ENCODE results near the gene CNMD.
A peak's percentile ranks its signal among the peaks of the same experiment; 100 is the strongest.
"Not testable (repeated sequence)": the region's sequence is repeated elsewhere in the genome, so short reads cannot be mapped to it uniquely, and the experiment has no call there.

The CNMD gene

DNA sequence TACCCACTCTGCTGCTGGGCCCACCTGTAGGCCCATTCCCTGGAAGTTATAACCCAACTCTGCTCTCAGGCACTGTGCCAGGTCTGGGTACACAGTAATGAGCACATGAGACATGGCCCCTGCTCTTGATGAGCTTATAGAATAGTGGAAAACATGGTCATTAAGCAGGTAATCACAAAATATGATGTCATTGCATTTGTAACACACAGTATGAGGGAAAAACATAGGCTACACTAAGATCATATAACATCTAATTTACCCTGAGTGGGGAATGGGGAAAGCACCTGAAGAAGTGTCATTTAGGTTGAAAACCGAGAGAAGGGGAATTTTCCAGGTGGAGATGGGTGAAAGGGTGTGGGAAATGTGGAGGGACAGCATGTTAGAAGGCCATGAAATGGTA, 3.9 kb upstream of the CNMD start:
- peaks cover 9 to 20% of the 10 kb centered on the region in 2 donors for H3K27me3 ChIP-seq (ENCODE audit: control insufficient read depth in 1 of 2, insufficient read depth in 2 of 2, low read length in 2 of 2)

DNA sequence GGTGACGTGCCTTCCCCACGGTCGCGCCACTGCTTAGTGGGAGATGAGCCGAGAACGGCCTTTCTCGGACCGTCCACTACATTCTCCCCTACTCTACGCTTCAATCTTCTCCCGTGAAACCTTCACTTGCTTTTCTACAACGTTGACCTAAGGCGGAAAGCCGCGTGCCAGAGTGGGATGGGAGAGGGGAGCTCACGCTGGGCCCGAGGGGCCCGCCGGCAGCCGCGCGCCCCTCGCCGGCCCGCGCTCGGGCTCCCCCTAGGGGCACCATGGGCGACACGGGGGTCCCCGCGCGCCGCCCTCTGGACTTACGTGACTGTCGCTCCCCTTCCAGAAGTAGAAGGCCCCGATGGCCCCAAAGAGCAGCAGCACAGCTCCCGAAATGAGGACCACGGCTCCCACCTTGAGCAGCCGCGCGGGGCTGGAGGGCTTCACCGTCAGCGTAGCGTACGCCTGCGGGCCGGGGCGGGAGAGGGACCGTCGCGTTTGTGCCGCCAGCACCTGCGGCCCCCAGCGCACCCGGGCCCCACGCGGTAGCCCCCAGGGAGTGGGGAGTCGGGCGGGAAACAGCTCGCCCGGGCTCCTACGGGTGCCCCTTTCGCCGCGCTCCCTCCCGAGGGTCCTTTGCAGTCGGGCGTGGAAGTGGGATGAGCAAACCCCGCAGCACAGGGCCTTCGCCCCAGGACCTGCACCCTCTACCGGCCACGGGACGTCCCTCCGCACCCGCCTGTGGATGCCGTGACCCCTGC, 727 bp downstream of the CNMD start:
- no peaks in the 10 kb centered on the region for H3K4me1 ChIP-seq (ENCODE audit: insufficient read depth, low read length)
- no peaks in the 10 kb centered on the region for H3K36me3 ChIP-seq (ENCODE audit: insufficient read depth, low read length)
- peak overlapping the region; percentile 29 to 38 for H3K4me3 ChIP-seq (ENCODE audit: low read depth in 1 of 2, low read length in 2 of 2)
- H3K9me3 ChIP-seq (ENCODE audit: low read length), result no peaks in the 10 kb centered on the region
- H3K9ac ChIP-seq (ENCODE audit: low read length), result no peak overlapping the region
- H3K27me3 ChIP-seq (ENCODE audit: control insufficient read depth in 1 of 2, insufficient read depth in 2 of 2, low read length in 2 of 2), result peaks cover 12 to 29% of the 10 kb centered on the region in 2 donors
- H3K27ac ChIP-seq (ENCODE audit: low read depth, low read length), result no peak overlapping the region

More for the DNA sequence above, 3.9 kb upstream of the CNMD start:
- H3K36me3 ChIP-seq (ENCODE audit: insufficient read depth, low read length), result no peaks in the 10 kb centered on the region
- no peaks in the 10 kb centered on the region for H3K4me1 ChIP-seq (ENCODE audit: insufficient read depth, low read length)
- H3K27ac ChIP-seq (ENCODE audit: low read depth, low read length), result no peak overlapping the region
- no peaks in the 10 kb centered on the region for H3K9me3 ChIP-seq (ENCODE audit: low read length)
- H3K9ac ChIP-seq (ENCODE audit: low read length), result no peak overlapping the region
- H3K4me3 ChIP-seq (ENCODE audit: low read depth in 1 of 2, low read length in 2 of 2), result no peak overlapping the region

DNA sequence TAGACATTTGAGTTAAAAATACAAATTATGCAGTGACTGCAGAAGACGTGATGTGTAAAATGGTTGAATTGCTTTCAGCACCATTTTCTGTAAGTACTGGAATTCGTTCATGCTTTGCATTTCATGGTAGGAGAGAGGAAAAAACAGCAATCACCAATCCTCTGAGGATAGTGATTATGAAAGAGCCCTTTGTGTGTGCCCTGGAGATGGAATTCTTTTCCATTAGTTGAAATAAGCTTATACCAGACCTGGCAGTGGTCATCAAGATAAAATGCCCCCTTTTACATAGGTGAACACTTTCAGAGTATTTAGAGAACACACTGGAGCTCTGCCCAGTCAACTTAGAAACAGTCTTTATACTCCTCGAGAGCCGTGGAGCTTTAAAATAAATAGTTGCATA, 1.7 kb downstream of the CNMD start:
- Histone ChIP-seq H3K9ac (ENCODE audit: low read length) (no peak overlapping the region), H3K27ac (ENCODE audit: low read depth, low read length) (no peak overlapping the region), H3K27me3 (ENCODE audit: control insufficient read depth in 1 of 2, insufficient read depth in 2 of 2, low read length in 2 of 2) (peaks cover 12 to 29% of the 10 kb centered on the region in 2 donors), H3K4me1 (ENCODE audit: insufficient read depth, low read length) (no peaks in the 10 kb centered on the region), H3K4me3 (ENCODE audit: low read depth in 1 of 2, low read length in 2 of 2) (no peak overlapping the region), H3K9me3 (ENCODE audit: low read length) (no peaks in the 10 kb centered on the region), H3K36me3 (ENCODE audit: insufficient read depth, low read length) (no peaks in the 10 kb centered on the region)

DNA sequence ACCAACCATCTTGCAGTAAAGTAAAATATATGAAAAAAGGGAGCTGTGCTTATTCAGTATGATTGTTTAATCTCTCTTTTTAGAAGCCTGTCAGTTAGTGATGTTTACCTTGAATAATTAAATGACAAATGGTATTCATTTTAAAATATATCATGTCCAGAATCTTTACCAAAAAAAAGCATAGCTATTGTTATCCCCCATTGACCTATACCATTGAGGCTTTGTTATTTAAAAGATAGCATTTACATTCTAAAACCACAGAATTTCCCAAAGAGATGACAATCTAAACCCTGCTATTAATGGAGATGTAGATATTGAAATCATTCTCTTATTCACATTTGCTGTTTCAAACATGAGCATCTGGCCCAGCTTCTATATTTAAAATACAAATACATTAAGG, 2.2 kb downstream of the CNMD start:
- Histone ChIP-seq H3K4me1 (ENCODE audit: insufficient read depth, low read length) (no peaks in the 10 kb centered on the region), H3K36me3 (ENCODE audit: insufficient read depth, low read length) (no peaks in the 10 kb centered on the region), H3K9ac (ENCODE audit: low read length) (no peak overlapping the region), H3K9me3 (ENCODE audit: low read length) (no peaks in the 10 kb centered on the region), H3K27ac (ENCODE audit: low read depth, low read length) (no peak overlapping the region), H3K27me3 (ENCODE audit: control insufficient read depth in 1 of 2, insufficient read depth in 2 of 2, low read length in 2 of 2) (peaks cover 12 to 29% of the 10 kb centered on the region in 2 donors), H3K4me3 (ENCODE audit: low read depth in 1 of 2, low read length in 2 of 2) (no peak overlapping the region)

DNA sequence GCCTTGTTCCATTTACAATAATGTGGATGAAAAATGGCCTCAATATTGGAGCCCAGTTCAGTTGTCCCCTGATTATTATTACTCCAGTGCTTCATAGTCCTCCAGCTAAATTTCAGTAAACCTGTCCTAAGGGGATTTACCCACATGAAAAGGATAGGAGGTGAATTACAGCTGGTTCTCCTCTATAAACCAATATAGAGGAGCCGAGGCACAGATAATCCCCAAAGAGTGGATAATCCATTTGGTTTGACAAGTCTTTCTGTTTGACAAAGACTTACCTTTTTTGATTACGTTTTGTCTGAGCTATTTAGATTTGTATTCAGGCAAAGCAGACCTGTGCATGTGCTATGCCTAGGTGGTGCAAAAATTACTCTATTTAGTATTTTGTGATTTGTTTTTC, 2.7 kb downstream of the CNMD start:
- Histone ChIP-seq H3K27ac (ENCODE audit: low read depth, low read length) (no peak overlapping the region), H3K36me3 (ENCODE audit: insufficient read depth, low read length) (no peaks in the 10 kb centered on the region), H3K4me1 (ENCODE audit: insufficient read depth, low read length) (no peaks in the 10 kb centered on the region), H3K9ac (ENCODE audit: low read length) (no peak overlapping the region), H3K4me3 (ENCODE audit: low read depth in 1 of 2, low read length in 2 of 2) (no peak overlapping the region), H3K9me3 (ENCODE audit: low read length) (no peaks in the 10 kb centered on the region), H3K27me3 (ENCODE audit: control insufficient read depth in 1 of 2, insufficient read depth in 2 of 2, low read length in 2 of 2) (peaks cover 12 to 29% of the 10 kb centered on the region in 2 donors)

DNA sequence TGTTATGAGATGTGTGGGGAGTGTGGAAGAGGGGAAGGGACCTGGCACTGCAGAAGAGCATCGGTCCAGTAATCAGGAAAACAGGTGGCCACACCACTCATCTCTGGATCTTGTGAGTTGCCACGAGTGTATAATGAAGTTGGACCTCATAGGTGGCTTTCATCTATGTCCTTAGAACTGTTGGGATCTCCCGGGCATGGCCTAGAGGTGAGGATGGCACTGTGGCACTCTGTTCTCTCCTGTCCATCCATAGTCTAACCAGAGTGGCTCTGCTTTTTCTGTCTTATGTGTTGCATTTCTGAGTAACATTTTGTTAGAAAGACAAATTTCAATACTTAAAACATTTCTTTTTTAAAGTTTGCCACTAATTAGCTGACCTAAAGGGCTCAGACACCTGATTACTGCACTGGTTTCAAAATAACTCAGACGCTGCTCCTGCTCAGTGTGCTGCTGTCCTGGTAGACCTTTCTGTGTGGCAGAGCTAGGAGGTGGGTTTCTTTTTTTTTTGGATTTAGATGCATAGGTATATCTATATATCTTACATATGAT, 5.5 kb downstream of the CNMD start:
- H3K9ac ChIP-seq (ENCODE audit: low read length), result no peak overlapping the region
- H3K36me3 ChIP-seq (ENCODE audit: insufficient read depth, low read length), result no peaks in the 10 kb centered on the region
- no peak overlapping the region for H3K27ac ChIP-seq (ENCODE audit: low read depth, low read length)
- no peaks in the 10 kb centered on the region for H3K9me3 ChIP-seq (ENCODE audit: low read length)
- peaks cover 7 to 15% of the 10 kb centered on the region in 2 donors for H3K27me3 ChIP-seq (ENCODE audit: control insufficient read depth in 1 of 2, insufficient read depth in 2 of 2, low read length in 2 of 2)
- H3K4me1 ChIP-seq (ENCODE audit: insufficient read depth, low read length), result no peaks in the 10 kb centered on the region
- no peak overlapping the region for H3K4me3 ChIP-seq (ENCODE audit: low read depth in 1 of 2, low read length in 2 of 2)

DNA sequence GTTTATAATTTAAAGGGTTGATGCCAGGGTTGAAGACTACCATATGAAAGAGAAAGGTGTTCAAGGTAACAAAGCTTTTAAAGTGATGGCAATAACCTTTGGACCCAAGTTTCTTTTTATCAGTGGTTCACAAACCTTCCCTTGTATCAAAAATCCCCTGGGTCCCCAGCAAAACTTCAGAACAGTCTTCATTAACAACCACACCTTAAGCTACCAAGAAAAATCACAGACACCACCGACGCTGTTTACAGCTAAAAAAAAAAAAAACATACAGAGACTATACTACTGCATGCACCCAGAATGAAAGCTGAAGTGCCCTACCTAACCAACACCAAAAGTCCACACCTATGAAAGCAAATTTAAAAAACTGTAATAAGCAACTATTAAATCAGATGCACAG, 13.4 kb downstream of the CNMD start:
- H3K4me3 ChIP-seq (ENCODE audit: low read depth in 1 of 2, low read length in 2 of 2), result no peak overlapping the region
- no peak overlapping the region for H3K27ac ChIP-seq (ENCODE audit: low read depth, low read length)
- H3K9me3 ChIP-seq (ENCODE audit: low read length), result no peaks in the 10 kb centered on the region
- no peaks in the 10 kb centered on the region for H3K27me3 ChIP-seq (ENCODE audit: control insufficient read depth in 1 of 2, insufficient read depth in 2 of 2, low read length in 2 of 2)
- H3K9ac ChIP-seq (ENCODE audit: low read length), result no peak overlapping the region
- H3K4me1 ChIP-seq (ENCODE audit: insufficient read depth, low read length), result no peaks in the 10 kb centered on the region
- no peaks in the 10 kb centered on the region for H3K36me3 ChIP-seq (ENCODE audit: insufficient read depth, low read length)

DNA sequence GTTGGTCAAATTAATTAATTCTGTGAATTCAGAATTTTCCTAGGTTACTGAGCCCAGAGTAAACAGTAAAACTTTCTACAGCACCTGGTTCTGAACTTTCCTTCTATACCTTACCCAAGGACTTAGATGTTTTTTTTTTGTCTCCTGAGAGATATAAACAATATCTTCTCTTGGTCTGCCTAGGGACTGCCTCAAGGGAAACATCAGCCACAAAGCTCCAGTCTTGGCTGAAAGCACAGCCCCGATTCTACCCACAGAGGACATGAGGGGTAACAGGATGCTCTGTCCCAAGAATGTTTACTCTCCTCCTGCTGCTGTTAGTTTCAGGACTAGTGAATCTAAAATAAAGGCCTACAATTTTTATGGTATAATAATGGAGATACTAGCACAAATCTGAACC, 14.3 kb downstream of the CNMD start:
- no peak overlapping the region for H3K27ac ChIP-seq (ENCODE audit: low read depth, low read length)
- no peaks in the 10 kb centered on the region for H3K36me3 ChIP-seq (ENCODE audit: insufficient read depth, low read length)
- no peaks in the 10 kb centered on the region for H3K9me3 ChIP-seq (ENCODE audit: low read length)
- no peak overlapping the region for H3K4me3 ChIP-seq (ENCODE audit: low read depth in 1 of 2, low read length in 2 of 2)
- H3K4me1 ChIP-seq (ENCODE audit: insufficient read depth, low read length), result no peaks in the 10 kb centered on the region
- no peak overlapping the region for H3K9ac ChIP-seq (ENCODE audit: low read length)
- H3K27me3 ChIP-seq (ENCODE audit: control insufficient read depth in 1 of 2, insufficient read depth in 2 of 2, low read length in 2 of 2), result no peaks in the 10 kb centered on the region

DNA sequence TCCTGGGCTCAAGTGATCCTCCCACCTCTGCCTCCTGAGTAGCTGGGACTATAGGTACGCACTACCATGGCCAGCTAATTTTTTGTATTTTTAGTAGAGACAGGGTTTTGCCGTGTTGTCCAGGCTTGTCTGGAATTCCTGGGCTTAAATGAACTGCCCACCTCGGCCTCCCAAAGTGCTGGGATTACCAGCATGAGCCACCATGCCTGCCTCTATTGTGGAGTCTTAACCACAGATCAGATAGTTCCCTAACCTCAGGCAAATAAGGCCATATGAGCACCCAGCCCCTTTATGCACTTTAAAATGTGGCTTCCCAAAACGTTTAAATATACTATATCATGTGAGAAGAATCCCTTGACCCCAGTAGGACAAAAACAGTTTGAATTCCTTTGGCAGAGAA, 16.4 kb downstream of the CNMD start:
- Histone ChIP-seq H3K36me3 (ENCODE audit: insufficient read depth, low read length) (no peaks in the 10 kb centered on the region), H3K27ac (ENCODE audit: low read depth, low read length) (no peak overlapping the region), H3K4me1 (ENCODE audit: insufficient read depth, low read length) (no peaks in the 10 kb centered on the region), H3K4me3 (ENCODE audit: low read depth in 1 of 2, low read length in 2 of 2) (no peak overlapping the region), H3K27me3 (ENCODE audit: control insufficient read depth in 1 of 2, insufficient read depth in 2 of 2, low read length in 2 of 2) (no peaks in the 10 kb centered on the region), H3K9ac (ENCODE audit: low read length) (no peak overlapping the region), H3K9me3 (ENCODE audit: low read length) (no peaks in the 10 kb centered on the region)

DNA sequence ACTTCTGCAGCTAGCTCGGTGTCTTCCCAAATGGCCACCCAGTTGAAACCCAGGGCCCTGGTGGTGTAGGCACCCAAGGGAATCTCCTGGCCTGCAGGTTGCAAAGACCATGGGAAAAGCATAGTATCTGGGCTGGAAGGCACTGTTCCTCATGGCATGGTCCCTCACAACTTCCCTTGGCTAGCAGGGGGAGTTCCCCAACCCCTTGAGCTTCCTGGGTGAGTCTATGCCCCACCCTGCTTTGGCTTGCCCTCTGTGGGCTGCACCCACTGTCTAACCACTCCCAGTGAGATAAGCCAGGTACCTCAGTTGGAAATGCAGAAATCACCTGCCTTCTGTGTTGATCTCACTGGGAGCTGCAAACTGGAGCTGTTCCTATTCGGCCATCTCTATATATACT, 18.3 kb downstream of the CNMD start:
- not testable (repeated sequence) for H3K4me3 ChIP-seq (ENCODE audit: low read depth in 1 of 2, low read length in 2 of 2); H3K36me3 ChIP-seq (ENCODE audit: insufficient read depth, low read length); H3K27me3 ChIP-seq (ENCODE audit: control insufficient read depth in 1 of 2, insufficient read depth in 2 of 2, low read length in 2 of 2); H3K27ac ChIP-seq (ENCODE audit: low read depth, low read length); H3K4me1 ChIP-seq (ENCODE audit: insufficient read depth, low read length); H3K9me3 ChIP-seq (ENCODE audit: low read length); H3K9ac ChIP-seq (ENCODE audit: low read length)

DNA sequence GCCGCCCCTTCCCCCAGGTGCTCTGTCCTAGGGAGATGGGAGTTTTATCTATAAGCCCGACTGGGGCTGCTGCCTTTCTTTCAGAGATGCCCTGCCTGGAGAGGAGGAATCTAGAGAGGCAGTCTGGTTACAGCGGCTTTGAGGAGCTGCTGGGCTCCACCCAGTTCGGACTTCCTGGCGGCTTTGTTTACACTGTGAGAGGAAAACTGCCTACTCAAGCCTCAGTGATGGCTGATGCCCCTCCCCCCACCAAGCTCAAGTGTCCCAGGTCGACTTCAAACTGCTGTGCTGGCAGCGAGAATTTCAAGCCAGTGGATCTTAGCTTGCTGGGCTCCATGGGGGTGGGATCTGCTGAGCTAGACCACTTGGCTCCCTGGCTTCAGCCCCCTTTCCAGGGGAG, 18.7 kb downstream of the CNMD start:
- not testable (repeated sequence) for H3K27ac ChIP-seq (ENCODE audit: low read depth, low read length); H3K9ac ChIP-seq (ENCODE audit: low read length); H3K4me3 ChIP-seq (ENCODE audit: low read depth in 1 of 2, low read length in 2 of 2); H3K36me3 ChIP-seq (ENCODE audit: insufficient read depth, low read length); H3K27me3 ChIP-seq (ENCODE audit: control insufficient read depth in 1 of 2, insufficient read depth in 2 of 2, low read length in 2 of 2); H3K4me1 ChIP-seq (ENCODE audit: insufficient read depth, low read length); H3K9me3 ChIP-seq (ENCODE audit: low read length)

DNA sequence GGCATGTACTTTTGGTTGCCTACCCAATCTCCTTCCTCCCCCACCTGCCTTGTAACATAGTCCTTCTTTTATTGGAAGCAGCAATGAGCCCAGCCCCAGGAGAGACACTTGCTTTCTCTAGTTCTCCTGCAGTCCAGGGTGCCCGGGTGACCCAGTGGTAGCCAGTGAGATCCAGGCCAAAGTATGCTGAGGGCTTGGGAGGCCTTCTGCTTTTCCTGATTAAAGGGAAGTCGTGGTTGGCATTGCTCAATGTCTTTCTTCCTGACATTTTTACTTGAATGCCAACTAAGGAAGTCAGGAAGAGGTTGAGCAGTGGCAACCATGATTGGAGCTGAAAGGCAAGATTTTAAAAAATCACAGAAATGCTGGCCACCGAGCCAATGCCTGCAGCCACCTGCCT, 25.7 kb downstream of the CNMD start:
- Histone ChIP-seq H3K36me3 (ENCODE audit: insufficient read depth, low read length) (no peaks in the 10 kb centered on the region), H3K9ac (ENCODE audit: low read length) (no peak overlapping the region), H3K9me3 (ENCODE audit: low read length) (no peaks in the 10 kb centered on the region), H3K27me3 (ENCODE audit: control insufficient read depth in 1 of 2, insufficient read depth in 2 of 2, low read length in 2 of 2) (no peaks in the 10 kb centered on the region), H3K4me3 (ENCODE audit: low read depth in 1 of 2, low read length in 2 of 2) (no peak overlapping the region), H3K27ac (ENCODE audit: low read depth, low read length) (no peak overlapping the region), H3K4me1 (ENCODE audit: insufficient read depth, low read length) (no peaks in the 10 kb centered on the region)

Measured in muscle layer of colon (tissue), 2 donors.